ENCODE measurements around the gene STAG1. TPM values are rescaled to one million over a fixed set of nuclear protein-coding genes. Genes with fewer than 3 reads are reported as not detected.
"Not testable (repeated sequence)": the region's sequence is repeated elsewhere in the genome, so short reads cannot be mapped to it uniquely, and the experiment has no call there.

STAG1 gene
- 47.0 and 57.1 TPM in 2 replicates for total RNA-seq

- Mint-ChIP-seq H3K4me1 (peaks cover 42% of the 10 kb centered on the region), H3K27ac (peak within 1 kb of the TSS; percentile 92), H3K27me3 (no peaks in the 10 kb centered on the region), H3K4me3 (peak within 1 kb of the TSS; percentile 93), H3K9me3 (no peaks in the 10 kb centered on the region), H3K36me3 (ENCODE audit: low read depth) (peaks cover 7% of the 10 kb centered on the region)
- DNase-seq (no peak), ATAC-seq (ENCODE audit: low read depth) (no peak)
- TF ChIP-seq CTCF (IDR thresholded peaks at IDR 0.05) = no peak
- ChIA-PET POLR2A (interaction anchor here (0.6 to 4.2 kb wide), 30 partner anchors 10 to 1899 kb away, joined by 3 to 135 read pairs (median 4); partner anchors contain the start of genes ARMC8, CEP70, MSL2 and NCK1), CTCF (interaction anchor here (0.6 to 3.5 kb wide), 39 partner anchors 10 to 680 kb away, joined by 3 to 59 read pairs (median 4); partner anchors contain the start of genes MSL2, NCK1 and PCCB)
- intact Hi-C loops (cut with micrococcal nuclease) = loop anchor here (1.0 to 5.0 kb wide), 11 partner anchors 66 to 1435 kb away; partner anchors contain the start of genes ARMC8, MSL2, NCK1 and PCCB
These were observed at the start of gene STAG1 for GRCh38 chr3:136752172-136752421. Gene STAG1 (minus strand): TSS chr3:136752378. CDS start chr3:136630898, 121,480 bp downstream.

DNA sequence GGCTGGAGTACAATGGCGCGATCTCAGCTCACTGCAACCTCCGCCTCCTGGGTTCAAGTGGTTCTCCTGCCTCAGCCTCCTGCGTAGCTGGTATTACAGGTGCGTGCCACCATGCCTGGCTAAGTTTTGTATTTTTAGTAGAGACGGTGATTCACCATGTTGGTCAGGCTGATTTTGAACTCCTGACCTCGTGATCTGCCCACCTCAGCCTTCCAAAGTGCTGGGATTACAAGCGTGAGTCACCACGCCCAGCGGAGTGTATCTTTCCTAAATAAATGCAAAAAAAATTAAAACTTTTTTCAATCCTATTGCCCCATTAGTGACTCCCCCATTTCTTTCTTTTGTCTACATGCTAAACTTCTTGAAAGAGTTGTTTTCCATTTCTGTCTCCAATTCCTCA, 49.0 kb upstream of the STAG1 start:
- H3K27me3 Mint-ChIP-seq; DNase-seq; intact Hi-C loops (cut with micrococcal nuclease): not testable (repeated sequence)

DNA sequence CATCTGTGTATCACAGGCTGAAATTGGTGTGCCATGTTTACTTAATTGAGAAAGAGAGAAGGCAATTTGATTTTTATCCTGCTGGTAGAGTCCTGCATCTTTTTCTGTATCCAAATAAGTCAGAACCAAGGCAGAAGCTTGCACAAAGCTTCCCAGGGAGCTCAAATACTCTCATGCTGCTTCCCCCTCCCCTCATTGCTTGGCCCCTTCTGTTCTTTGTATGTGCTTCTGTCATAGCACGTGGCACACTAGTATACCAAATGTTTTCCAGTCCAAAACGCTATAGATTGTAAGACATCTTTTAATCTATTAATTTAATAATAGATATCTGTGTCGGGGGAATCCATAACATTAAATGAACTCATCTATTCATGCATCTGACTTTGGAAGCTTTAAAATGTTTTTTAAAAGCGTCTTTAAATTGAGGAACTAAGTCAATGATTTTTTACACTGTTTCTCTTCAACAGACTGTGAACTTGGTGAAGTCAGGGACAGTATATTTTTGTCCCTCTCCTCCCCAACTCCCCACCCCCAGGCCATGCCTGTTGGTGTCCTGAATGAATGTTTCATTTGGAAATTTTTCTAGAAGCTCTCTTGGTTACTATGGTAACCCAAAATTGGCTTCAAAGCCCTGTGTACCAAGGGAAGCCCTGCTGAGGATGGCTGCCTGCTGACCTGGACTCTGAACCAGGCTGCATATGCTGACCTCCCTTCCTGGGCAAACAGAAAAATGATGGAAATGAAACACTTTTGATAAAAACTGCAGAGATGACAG, 40.6 kb upstream of the STAG1 start:
- no peaks in the 10 kb centered on the region for H3K36me3 Mint-ChIP-seq (ENCODE audit: low read depth)
- ChIA-PET POLR2A (interaction anchor here (0.6 kb wide), 1 partner anchor 53 kb away, joined by 4 read pairs; no protein-coding TSS in a partner anchor), CTCF (no interaction called here)
- no peak for TF ChIP-seq CTCF (IDR thresholded peaks at IDR 0.05)
- no peak for DNase-seq
- no peaks in the 10 kb centered on the region for H3K9me3 Mint-ChIP-seq
- H3K4me1 Mint-ChIP-seq = peaks cover 3% of the 10 kb centered on the region
- H3K27me3 Mint-ChIP-seq = peaks cover 4% of the 10 kb centered on the region
- H3K4me3 Mint-ChIP-seq = no peak overlapping the region
- ATAC-seq (ENCODE audit: low read depth) = no peak
- no peak overlapping the region for H3K27ac Mint-ChIP-seq
- intact Hi-C loops (cut with micrococcal nuclease) = no loop called here

More for the DNA sequence above, 49.0 kb upstream of the STAG1 start:
- POLR2A ChIA-PET; H3K27ac Mint-ChIP-seq; H3K4me1 Mint-ChIP-seq; CTCF ChIA-PET; H3K4me3 Mint-ChIP-seq; ATAC-seq (ENCODE audit: low read depth); H3K36me3 Mint-ChIP-seq (ENCODE audit: low read depth); H3K9me3 Mint-ChIP-seq: not testable (repeated sequence)

DNA sequence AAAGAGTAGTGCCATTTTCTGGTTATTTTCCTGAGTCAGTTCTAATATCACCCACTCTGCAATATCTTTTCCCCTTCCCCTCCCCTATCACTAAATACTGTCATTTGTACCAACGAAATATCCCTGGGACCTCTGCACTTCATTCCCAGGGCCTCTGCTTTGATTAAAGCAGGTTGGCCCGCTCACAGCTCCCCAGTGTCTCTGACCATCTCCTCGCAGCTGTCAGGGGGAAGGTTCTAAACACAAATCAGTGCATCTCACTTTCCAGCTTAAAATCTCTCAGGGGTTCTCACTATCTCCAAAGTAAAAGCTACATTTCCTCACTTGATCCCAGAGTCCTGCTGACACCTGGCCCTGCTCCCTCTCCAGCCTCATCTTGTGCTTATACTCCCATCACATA, 38.6 kb upstream of the STAG1 start:
- intact Hi-C loops (cut with micrococcal nuclease) = no loop called here

DNA sequence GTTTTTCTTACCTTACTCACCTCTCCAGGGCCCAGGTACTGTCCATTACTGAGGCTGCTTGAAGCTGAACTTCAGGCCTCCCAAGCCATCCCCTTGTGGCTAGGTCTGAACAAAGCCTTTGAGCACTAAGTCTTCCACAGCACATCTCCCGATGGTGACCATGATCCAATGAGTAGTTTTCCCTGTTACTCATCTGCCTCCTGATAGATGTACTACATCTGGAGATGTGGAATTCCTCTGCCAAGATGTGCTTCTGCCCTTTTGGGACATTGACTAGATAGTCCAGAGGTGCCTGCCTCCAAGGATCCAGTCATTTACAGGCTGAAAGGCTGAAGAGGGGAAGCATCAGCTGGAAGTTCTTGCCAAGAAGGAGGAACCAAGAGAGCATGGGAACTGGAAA, 37.8 kb upstream of the STAG1 start:
- ChIA-PET POLR2A (no interaction called here), CTCF (no interaction called here)
- H3K27me3 Mint-ChIP-seq = peaks cover 4% of the 10 kb centered on the region
- no peaks in the 10 kb centered on the region for H3K9me3 Mint-ChIP-seq
- TF ChIP-seq CTCF (IDR thresholded peaks at IDR 0.05) = no peak
- H3K27ac Mint-ChIP-seq = no peak overlapping the region
- no peak overlapping the region for H3K4me3 Mint-ChIP-seq
- ATAC-seq (ENCODE audit: low read depth) (no peak), DNase-seq (no peak)
- peaks cover 6% of the 10 kb centered on the region for H3K4me1 Mint-ChIP-seq
- intact Hi-C loops (cut with micrococcal nuclease) = no loop called here
- no peaks in the 10 kb centered on the region for H3K36me3 Mint-ChIP-seq (ENCODE audit: low read depth)

More for the DNA sequence above, 38.6 kb upstream of the STAG1 start:
- Mint-ChIP-seq H3K4me1 (peaks cover 6% of the 10 kb centered on the region), H3K9me3 (no peaks in the 10 kb centered on the region), H3K27ac (no peak overlapping the region), H3K4me3 (no peak overlapping the region), H3K27me3 (peaks cover 4% of the 10 kb centered on the region), H3K36me3 (ENCODE audit: low read depth) (no peaks in the 10 kb centered on the region)
- no peak for DNase-seq
- POLR2A ChIA-PET = no interaction called here
- ATAC-seq (ENCODE audit: low read depth) = no peak
- CTCF ChIA-PET = no interaction called here
- TF ChIP-seq CTCF (IDR thresholded peaks at IDR 0.05) = no peak

Data from activated B cell treated with CpG ODN at 0.5 μM for 24 hours (primary cell).